Suprapubic skin (tissue), 3 donors: Measurements from ENCODE around the gene MYH6.

Source experiments
- CTCF ChIP-seq, 2 donors: fragments of 200-600 bp in 1 of 2; fragments of 450-650 bp in 1 of 2; sonication (generic) in 1 of 2; IDR thresholded peaks; one replicate each; pipeline ENCODE4 v1.5.1; 2016 to 2019; ENCODE audit warnings: antibody characterized with exemption in 2 of 2, mild to moderate bottlenecking in 1 of 2, moderate library complexity in 1 of 2
- POLR2A ChIP-seq, 2 donors: fragments of 450-650 bp; IDR thresholded peaks; one replicate each; pipeline ENCODE4 v1.6.1; 2017; ENCODE audit warnings: antibody characterized with exemption in 2 of 2, mild to moderate bottlenecking in 2 of 2, moderate library complexity in 2 of 2

- no peak for TF ChIP-seq POLR2A (IDR thresholded peaks at IDR 0.05)
- no peak for TF ChIP-seq CTCF (IDR thresholded peaks at IDR 0.05)
Observed at GRCh38 chr14:23403139-23403438, 5.0 kb downstream of the MYH6 start.
